ENCODE data around the gene PDCL3. TPM values are rescaled to one million over a fixed set of nuclear protein-coding genes. Genes with fewer than 3 reads are reported as not detected.

PDCL3 gene
- total RNA-seq, 2 donors from 2014 or later: 3.4 to 9.2 TPM

DNA sequence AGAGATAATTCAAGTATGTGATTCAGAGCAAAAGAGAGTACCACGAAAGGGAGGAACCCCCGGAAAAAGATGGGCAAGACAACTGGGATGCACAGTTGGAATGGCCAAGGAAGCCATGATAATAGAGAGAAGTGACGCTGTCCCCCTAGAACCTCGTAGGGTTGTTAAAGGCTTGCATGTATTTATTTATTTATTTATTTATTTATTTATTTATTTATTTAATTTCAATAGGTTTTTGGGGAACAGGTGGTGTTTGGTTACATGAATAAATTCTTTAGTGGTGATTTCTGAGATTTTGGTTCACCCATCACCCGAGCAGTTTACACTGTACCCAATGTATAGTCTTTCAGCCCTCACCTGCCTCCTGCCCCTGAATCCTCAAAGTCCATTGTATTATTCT, 11.5 kb upstream of the PDCL3 start:
- no peaks in the 10 kb centered on the region for H3K27me3 ChIP-seq
- intact Hi-C loops (cut with DNase I): no loop called here

DNA sequence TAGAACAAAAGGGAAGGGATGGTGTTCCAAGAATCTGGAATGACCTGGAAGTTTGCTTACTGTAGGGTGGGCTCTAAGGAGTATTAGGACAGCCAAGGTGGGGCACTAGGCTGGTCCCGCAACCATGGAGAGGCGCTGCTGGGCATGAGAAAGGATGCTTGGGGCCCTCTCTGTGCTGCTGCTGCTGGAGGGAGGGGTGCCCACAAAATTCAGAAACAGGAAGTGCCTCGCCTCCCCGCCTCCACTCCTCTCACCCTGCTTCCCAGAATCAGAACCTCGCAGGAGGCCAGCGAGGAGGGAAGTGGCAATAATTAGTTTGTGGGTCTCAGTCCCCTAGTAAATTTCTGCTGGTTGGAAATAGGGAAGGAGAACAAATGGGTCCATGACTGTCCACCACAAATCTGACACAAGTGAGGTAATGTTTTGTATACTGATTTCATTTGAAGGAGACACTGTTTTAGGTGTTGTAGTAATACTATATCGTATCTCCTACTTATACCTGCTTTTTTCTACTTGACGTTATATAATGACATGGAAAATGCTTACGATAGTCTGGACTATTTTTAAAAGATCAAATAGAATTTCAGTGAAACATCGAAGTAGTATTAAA, 7.9 kb upstream of the PDCL3 start:
- Histone ChIP-seq H3K27me3 (no peaks in the 10 kb centered on the region), H3K4me3 (no peak overlapping the region), H3K36me3 (replicated peaks in 1 of 2; ENCODE audit: insufficient read depth in 1 of 2, low read depth in 2 of 2) (no peaks in the 10 kb centered on the region), H3K4me1 (no peaks in the 10 kb centered on the region), H3K9me3 (no peaks in the 10 kb centered on the region), H3K27ac (no peak overlapping the region)
- ATAC-seq (no peak), DNase-seq (peak in 1 of 4 donors; percentile 38)
- 76 to 77% methylated on average over 10 of the region's 10 CpGs for WGBS, 2 donors
- intact Hi-C loops (cut with DNase I): no loop called here
- TF ChIP-seq POLR2A (IDR thresholded peaks at IDR 0.05) (no peak), CTCF (IDR thresholded peaks at IDR 0.05) (no peak)

More for the DNA sequence above, 11.5 kb upstream of the PDCL3 start:
- ATAC-seq (no peak), DNase-seq (no peak)
- Histone ChIP-seq H3K27ac (no peak overlapping the region), H3K9me3 (no peaks in the 10 kb centered on the region), H3K4me3 (no peak overlapping the region), H3K36me3 (replicated peaks in 1 of 2; ENCODE audit: insufficient read depth in 1 of 2, low read depth in 2 of 2) (no peaks in the 10 kb centered on the region), H3K4me1 (no peaks in the 10 kb centered on the region)
- TF ChIP-seq POLR2A (IDR thresholded peaks at IDR 0.05): no peak
- TF ChIP-seq CTCF (IDR thresholded peaks at IDR 0.05): no peak
- 85 to 86% methylated on average over 5 of the region's 5 CpGs for WGBS, 2 donors

DNA sequence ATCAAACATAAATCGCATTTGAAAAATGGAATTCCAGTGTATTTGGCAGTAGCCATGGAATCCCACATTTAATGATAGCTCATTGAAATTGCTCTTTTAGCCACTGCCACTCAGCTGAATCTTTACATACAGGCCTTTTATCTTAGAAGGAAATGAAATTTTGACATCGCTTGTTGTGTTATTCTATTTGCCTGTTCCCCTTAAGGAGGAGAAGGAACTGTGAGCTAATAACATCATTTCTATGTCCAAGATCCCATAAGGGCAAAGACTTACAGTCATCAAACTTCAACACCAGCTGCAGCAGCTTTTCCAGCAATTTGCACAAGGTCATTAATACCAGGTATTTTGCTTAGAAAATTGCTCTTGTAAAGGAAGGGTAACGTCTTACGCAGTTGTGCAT, 6.0 kb upstream of the PDCL3 start:
- TF ChIP-seq POLR2A (IDR thresholded peaks at IDR 0.05): no peak
- TF ChIP-seq CTCF (IDR thresholded peaks at IDR 0.05): no peak
- Histone ChIP-seq H3K4me1 (peaks cover under 1% of the 10 kb centered on the region), H3K9me3 (no peaks in the 10 kb centered on the region), H3K27ac (no peak overlapping the region), H3K27me3 (no peaks in the 10 kb centered on the region), H3K36me3 (replicated peaks in 1 of 2; ENCODE audit: insufficient read depth in 1 of 2, low read depth in 2 of 2) (no peaks in the 10 kb centered on the region), H3K4me3 (no peak overlapping the region)
- intact Hi-C loops (cut with DNase I): no loop called here
- ATAC-seq (no peak), DNase-seq (no peak)
- WGBS, 2 donors: 85% methylated on average over 4 of the region's 4 CpGs

- ATAC-seq (no peak), DNase-seq (no peak)
- WGBS, 2 donors: 96 to 97% methylated on average over 9 of the region's 9 CpGs
- intact Hi-C loops (cut with DNase I): no loop called here
- H3K9me3 ChIP-seq: no peaks in the 10 kb centered on the region
- H3K4me3 ChIP-seq: no peak overlapping the region
- H3K27ac ChIP-seq: no peak overlapping the region
- no peaks in the 10 kb centered on the region for H3K36me3 ChIP-seq (replicated peaks in 1 of 2; ENCODE audit: insufficient read depth in 1 of 2, low read depth in 2 of 2)
- peaks cover 11% of the 10 kb centered on the region for H3K4me1 ChIP-seq
- H3K27me3 ChIP-seq: no peaks in the 10 kb centered on the region
- no peak for TF ChIP-seq POLR2A (IDR thresholded peaks at IDR 0.05)
- TF ChIP-seq CTCF (IDR thresholded peaks at IDR 0.05): no peak
Measured at GRCh38 chr2:100560216-100560830, 2.5 kb upstream of the PDCL3 start.

DNA sequence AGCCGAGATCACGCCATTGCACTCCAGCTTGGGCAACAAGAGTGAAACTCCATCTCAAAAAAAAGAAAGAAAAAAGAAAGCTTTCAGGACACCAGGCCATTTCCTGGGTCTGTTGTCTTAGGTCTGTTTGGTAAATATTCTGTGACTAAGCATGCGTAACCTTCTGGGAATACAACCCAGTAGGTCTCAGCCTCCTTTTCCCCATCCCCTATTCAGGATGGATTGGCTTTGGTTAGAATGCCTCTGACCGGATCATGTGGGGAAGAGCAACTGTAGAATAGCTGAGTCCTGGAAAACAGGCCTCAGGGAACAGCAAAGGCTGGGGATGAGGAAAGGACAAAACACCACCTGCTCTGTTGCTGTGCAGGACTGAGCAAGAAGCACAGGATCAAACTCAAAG, 1.6 kb upstream of the PDCL3 start:
- 98% methylated on average over 4 of the region's 4 CpGs for WGBS, 2 donors
- ATAC-seq: no peak
- intact Hi-C loops (cut with DNase I): no loop called here
- no peak overlapping the region for H3K4me3 ChIP-seq
- H3K27ac ChIP-seq: peak overlapping the region in 1 of 4 donors; percentile 92
- H3K4me1 ChIP-seq: peaks cover 11% of the 10 kb centered on the region
- TF ChIP-seq CTCF (IDR thresholded peaks at IDR 0.05) (no peak), POLR2A (IDR thresholded peaks at IDR 0.05) (no peak)
- no peaks in the 10 kb centered on the region for H3K27me3 ChIP-seq
- no peaks in the 10 kb centered on the region for H3K9me3 ChIP-seq
- H3K36me3 ChIP-seq (replicated peaks in 1 of 2; ENCODE audit: insufficient read depth in 1 of 2, low read depth in 2 of 2): no peaks in the 10 kb centered on the region
- no peak for DNase-seq

Data from body of pancreas (tissue), 4 donors.